NT2/D1 (cell line): ENCODE measurements around the gene CEMIP2.

Source experiments
- SUZ12 ChIP-seq: IDR thresholded peaks from 2 replicates; pipeline ENCODE4 v1.6.1; 2011; ENCODE audit not compliant: insufficient read length, insufficient read depth; ENCODE audit errors: extremely low read depth
- ZNF274 ChIP-seq: IDR thresholded peaks from 2 replicates; pipeline ENCODE4 v1.6.1; 2011; ENCODE audit warnings: mild to moderate bottlenecking, low read depth, low read length

- TF ChIP-seq ZNF274: no peak
- TF ChIP-seq SUZ12: no peak
Measured at GRCh38 chr9:71683598-71684235, 84.6 kb downstream of the CEMIP2 start.
